ENCODE results near the gene RYR2. TPM values are rescaled to one million over a fixed set of nuclear protein-coding genes. Genes with fewer than 3 reads are reported as not detected.
"Not testable (repeated sequence)": the region's sequence is repeated elsewhere in the genome, so short reads cannot be mapped to it uniquely, and the experiment has no call there.

Gene RYR2
- total and polyA plus RNA-seq, 2 donors = 7.2 to 16.8 TPM

- not testable (repeated sequence) for H3K4me1 ChIP-seq (ENCODE audit: insufficient read depth); H3K36me3 ChIP-seq (ENCODE audit: insufficient read depth); DNase-seq (ENCODE audit: extremely low spot score); H3K27ac ChIP-seq (ENCODE audit: low read depth); H3K4me3 ChIP-seq (ENCODE audit: low read depth, low read length)
- 96% methylated on average over 6 of the region's 6 CpGs for WGBS
Observed at GRCh38 chr1:237151979-237152378, 110.0 kb downstream of the RYR2 start.

- no peak for DNase-seq (ENCODE audit: extremely low spot score)
- Histone ChIP-seq H3K4me3 (ENCODE audit: low read depth, low read length) (no peak overlapping the region), H3K27ac (ENCODE audit: low read depth) (no peak overlapping the region), H3K36me3 (ENCODE audit: insufficient read depth) (no peaks in the 10 kb centered on the region), H3K4me1 (ENCODE audit: insufficient read depth) (no peaks in the 10 kb centered on the region)
- 94% methylated on average over 5 of the region's 5 CpGs for WGBS
Observed at GRCh38 chr1:237152506-237153335, 110.7 kb downstream of the RYR2 start.

GRCh38 chr1:237154157-237154556 lies 112.2 kb downstream of the RYR2 start:
- Histone ChIP-seq H3K4me3 (ENCODE audit: low read depth, low read length) (no peak overlapping the region), H3K36me3 (ENCODE audit: insufficient read depth) (no peaks in the 10 kb centered on the region), H3K27ac (ENCODE audit: low read depth) (no peak overlapping the region), H3K4me1 (ENCODE audit: insufficient read depth) (no peaks in the 10 kb centered on the region)
- 26% methylated on average over 5 of the region's 5 CpGs for WGBS
- no peak for DNase-seq (ENCODE audit: extremely low spot score)

GRCh38 chr1:237164406-237165352 lies 122.7 kb downstream of the RYR2 start:
- Histone ChIP-seq H3K4me3 (ENCODE audit: low read depth, low read length) (no peak overlapping the region), H3K4me1 (ENCODE audit: insufficient read depth) (no peaks in the 10 kb centered on the region), H3K36me3 (ENCODE audit: insufficient read depth) (no peaks in the 10 kb centered on the region), H3K27ac (ENCODE audit: low read depth) (no peak overlapping the region)
- DNase-seq (ENCODE audit: extremely low spot score) = no peak
- 87% methylated on average over 8 of the region's 8 CpGs for WGBS

- 75% methylated on average over 1 of the region's 1 CpG for WGBS
- H3K27ac ChIP-seq (ENCODE audit: low read depth) = no peak overlapping the region
- H3K36me3 ChIP-seq (ENCODE audit: insufficient read depth) = no peaks in the 10 kb centered on the region
- no peak overlapping the region for H3K4me3 ChIP-seq (ENCODE audit: low read depth, low read length)
- H3K4me1 ChIP-seq (ENCODE audit: insufficient read depth) = no peaks in the 10 kb centered on the region
- DNase-seq (ENCODE audit: extremely low spot score) = no peak
Observed at GRCh38 chr1:237166086-237166485, 124.1 kb downstream of the RYR2 start.

- H3K4me3 ChIP-seq (ENCODE audit: low read depth, low read length) = no peak overlapping the region
- H3K36me3 ChIP-seq (ENCODE audit: insufficient read depth) = no peaks in the 10 kb centered on the region
- 47% methylated on average over 4 of the region's 4 CpGs for WGBS
- no peaks in the 10 kb centered on the region for H3K4me1 ChIP-seq (ENCODE audit: insufficient read depth)
- no peak for DNase-seq (ENCODE audit: extremely low spot score)
- no peak overlapping the region for H3K27ac ChIP-seq (ENCODE audit: low read depth)
Observed at GRCh38 chr1:237166593-237167101, 124.7 kb downstream of the RYR2 start.

- 76% methylated on average over 8 of the region's 8 CpGs for WGBS
- H3K4me1 ChIP-seq (ENCODE audit: insufficient read depth) = no peaks in the 10 kb centered on the region
- DNase-seq (ENCODE audit: extremely low spot score) = no peak
- no peak overlapping the region for H3K27ac ChIP-seq (ENCODE audit: low read depth)
- no peaks in the 10 kb centered on the region for H3K36me3 ChIP-seq (ENCODE audit: insufficient read depth)
- H3K4me3 ChIP-seq (ENCODE audit: low read depth, low read length) = no peak overlapping the region
Observed at GRCh38 chr1:237170149-237170548, 128.2 kb downstream of the RYR2 start.

- WGBS = 58% methylated on average over 7 of the region's 7 CpGs
- Histone ChIP-seq H3K4me1 (ENCODE audit: insufficient read depth) (no peaks in the 10 kb centered on the region), H3K27ac (ENCODE audit: low read depth) (no peak overlapping the region), H3K36me3 (ENCODE audit: insufficient read depth) (no peaks in the 10 kb centered on the region), H3K4me3 (ENCODE audit: low read depth, low read length) (no peak overlapping the region)
- no peak for DNase-seq (ENCODE audit: extremely low spot score)
Observed at GRCh38 chr1:237171454-237172117, 129.6 kb downstream of the RYR2 start.

GRCh38 chr1:237172118-237172485 lies 130.1 kb downstream of the RYR2 start:
- WGBS = 73% methylated on average over 1 of the region's 1 CpG
- H3K4me3 ChIP-seq (ENCODE audit: low read depth, low read length) = no peak overlapping the region
- no peaks in the 10 kb centered on the region for H3K4me1 ChIP-seq (ENCODE audit: insufficient read depth)
- H3K27ac ChIP-seq (ENCODE audit: low read depth) = no peak overlapping the region
- DNase-seq (ENCODE audit: extremely low spot score) = no peak
- no peaks in the 10 kb centered on the region for H3K36me3 ChIP-seq (ENCODE audit: insufficient read depth)

GRCh38 chr1:237179503-237179902 lies 137.5 kb downstream of the RYR2 start:
- Histone ChIP-seq H3K4me3 (ENCODE audit: low read depth, low read length) (no peak overlapping the region), H3K27ac (ENCODE audit: low read depth) (no peak overlapping the region), H3K36me3 (ENCODE audit: insufficient read depth) (no peaks in the 10 kb centered on the region), H3K4me1 (ENCODE audit: insufficient read depth) (no peaks in the 10 kb centered on the region)
- no peak for DNase-seq (ENCODE audit: extremely low spot score)
- WGBS = 81% methylated on average over 6 of the region's 6 CpGs

GRCh38 chr1:237180256-237180655 lies 138.3 kb downstream of the RYR2 start:
- Histone ChIP-seq H3K27ac (ENCODE audit: low read depth) (no peak overlapping the region), H3K36me3 (ENCODE audit: insufficient read depth) (no peaks in the 10 kb centered on the region), H3K4me1 (ENCODE audit: insufficient read depth) (no peaks in the 10 kb centered on the region), H3K4me3 (ENCODE audit: low read depth, low read length) (no peak overlapping the region)
- DNase-seq (ENCODE audit: extremely low spot score) = no peak
- WGBS = 56% methylated on average over 2 of the region's 2 CpGs

GRCh38 chr1:237181743-237182317 lies 139.8 kb downstream of the RYR2 start:
- no peak for DNase-seq (ENCODE audit: extremely low spot score)
- WGBS = 77% methylated on average over 12 of the region's 12 CpGs
- Histone ChIP-seq H3K36me3 (ENCODE audit: insufficient read depth) (no peaks in the 10 kb centered on the region), H3K27ac (ENCODE audit: low read depth) (no peak overlapping the region), H3K4me1 (ENCODE audit: insufficient read depth) (no peaks in the 10 kb centered on the region), H3K4me3 (ENCODE audit: low read depth, low read length) (no peak overlapping the region)

GRCh38 chr1:237183963-237184540 lies 142.1 kb downstream of the RYR2 start:
- Histone ChIP-seq H3K36me3 (ENCODE audit: insufficient read depth) (no peaks in the 10 kb centered on the region), H3K4me1 (ENCODE audit: insufficient read depth) (no peaks in the 10 kb centered on the region), H3K27ac (ENCODE audit: low read depth) (no peak overlapping the region), H3K4me3 (ENCODE audit: low read depth, low read length) (no peak overlapping the region)
- DNase-seq (ENCODE audit: extremely low spot score) = no peak
- 80% methylated on average over 7 of the region's 7 CpGs for WGBS
